ENCODE results near the gene SERPINI1. TPM values are rescaled to one million over a fixed set of nuclear protein-coding genes. Genes with fewer than 3 reads are reported as not detected.

The SERPINI1 gene
- total and polyA plus RNA-seq, 9 of the 15 experiments (the other 6 are each of a cell fraction or from before 2014, with no cell fraction given): 1.6 to 9.9 (median 3.5) TPM

- TF ChIP-seq ZNF518B (CRISPR knock-in tag; IDR thresholded peaks at IDR 0.05): no peak
- TF ChIP-seq, protein P1, sequence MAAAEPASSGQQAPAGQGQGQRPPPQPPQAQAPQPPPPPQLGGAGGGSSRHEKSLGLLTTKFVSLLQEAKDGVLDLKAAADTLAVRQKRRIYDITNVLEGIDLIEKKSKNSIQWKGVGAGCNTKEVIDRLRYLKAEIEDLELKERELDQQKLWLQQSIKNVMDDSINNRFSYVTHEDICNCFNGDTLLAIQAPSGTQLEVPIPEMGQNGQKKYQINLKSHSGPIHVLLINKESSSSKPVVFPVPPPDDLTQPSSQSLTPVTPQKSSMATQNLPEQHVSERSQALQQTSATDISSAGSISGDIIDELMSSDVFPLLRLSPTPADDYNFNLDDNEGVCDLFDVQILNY (CRISPR knock-in tag; IDR thresholded peaks at IDR 0.05): 0 out of 2 replicates have a peak, but pooled peaks have one; percentile 16
- TF ChIP-seq GABPB1 (CRISPR knock-in tag; IDR thresholded peaks at IDR 0.05): peak; percentile 91
- no peak for TF ChIP-seq CBX5 (IDR thresholded peaks at IDR 0.05; ENCODE audit: borderline replicate concordance, low read depth)
- peak; percentile 48 for TF ChIP-seq MYC (IDR thresholded peaks at IDR 0.05; ENCODE audit: low read depth, low read length)
- no peak for TF ChIP-seq MYC (CRISPR knock-in tag; IDR thresholded peaks at IDR 0.05; ENCODE audit: borderline replicate concordance, low read depth)
- TF ChIP-seq CREB3 (tag; conservative IDR thresholded peaks at IDR 0.05; ENCODE audit: low read depth): no peak
- TF ChIP-seq MGA (IDR thresholded peaks at IDR 0.05): no peak
- no peak for TF ChIP-seq RBM17 (IDR thresholded peaks at IDR 0.05; ENCODE audit: borderline replicate concordance, low read depth, low read length)
These were observed 856 bp upstream of the SERPINI1 start, which contains the start of gene PDCD10 (continued) for GRCh38 chr3:167734498-167735232.

Data from K562 (cell line).